Upper lobe of left lung (tissue), 6 donors: Measurements from ENCODE around the gene RIPOR2. TPM values are rescaled to one million over a fixed set of nuclear protein-coding genes. Genes with fewer than 3 reads are reported as not detected.

Experiments
- ATAC-seq, 2 donors: fragments of 200-7000 bp; cut with Tn5 transposase; one replicate each; pipeline ENCODE4 v1.9.1; 2022; ENCODE audit warnings: mild to moderate bottlenecking in 2 of 2, moderate library complexity in 2 of 2; ENCODE audit not compliant: low FRiP score in 2 of 2
- DNase-seq, 2 donors: peaks; one replicate each; pipeline ENCODE4 v3.0.0-alpha.2; 2019 to 2020
- H3K27ac ChIP-seq, 4 donors: fragments of 200-600 bp; sonication (generic); one replicate each; pipeline ENCODE4 v1.5.1; 2016 to 2019
- H3K27me3 ChIP-seq, 4 donors: fragments of 200-600 bp; sonication (generic); one replicate each; pipeline ENCODE4 v1.5.1; 2017 to 2019
- H3K36me3 ChIP-seq, 4 donors: fragments of 200-600 bp; sonication (generic); one replicate each; pipeline ENCODE4 v1.5.1; 2016 to 2019
- H3K4me1 ChIP-seq, 4 donors: fragments of 200-600 bp; sonication (generic); one replicate each; pipeline ENCODE4 v1.5.1; 2018 to 2019
- H3K4me3 ChIP-seq, 4 donors: fragments of 200-600 bp; sonication (generic); one replicate each; pipeline ENCODE4 v1.5.1; 2017 to 2019; ENCODE audit warnings: mild to moderate bottlenecking in 2 of 4, moderate library complexity in 1 of 4
- H3K9me3 ChIP-seq, 4 donors: fragments of 200-600 bp; sonication (generic); one replicate each; pipeline ENCODE4 v1.5.1; 2018 to 2019
- EP300 ChIP-seq, 4 donors: sonication (generic); formaldehyde crosslinking; IDR thresholded peaks; one replicate each; pipeline ENCODE4 v1.5.1; 2017; ENCODE audit warnings: antibody characterized with exemption in 4 of 4, control low read depth in 2 of 4
- POLR2A ChIP-seq, 4 donors: fragments of 450-650 bp; IDR thresholded peaks; one replicate each; pipeline ENCODE4 v1.5.1; 2016 to 2017; ENCODE audit warnings: antibody characterized with exemption in 4 of 4, mild to moderate bottlenecking in 2 of 4
- POLR2AphosphoS5 ChIP-seq, 2 donors: sonication (generic); formaldehyde crosslinking; IDR thresholded peaks; one replicate each; pipeline ENCODE4 v1.5.1; 2017; ENCODE audit warnings: antibody characterized with exemption in 2 of 2
- WGBS, 2 donors: methylation state at CpG; one replicate each; pipeline ENCODE4 v1.1.5; 2017 to 2018; 5-methylcytosine and 5-hydroxymethylcytosine counted together
- total RNA-seq, 6 donors: library from RNA; depleted of rRNA in 4 of 6; stranded (reverse); fragments of >200 nt in 4 of 6; gene quantifications; one replicate each; pipeline versions ENCODE4 v1.1.0 to v1.2.1, GENCODE V29; 2016 to 2021
- TF ChIP-seq, protein P1 (sequence below), 6 experiments: fragments of 450-650 bp in 4 of 6; fragments of 200-600 bp in 2 of 6; sonication (generic) in 2 of 6; IDR thresholded peaks; one replicate each; pipeline ENCODE4 v1.5.1; 2016 to 2019; ENCODE audit warnings: antibody characterized with exemption in 6 of 6
- donor health status: DM: no; HTN: no; CAD: no; lungs with moderate emphysema.
- donor health status: DM: no; HTN: yes; CAD: no; lungs with severe emphysema.

The RIPOR2 gene, protein sequence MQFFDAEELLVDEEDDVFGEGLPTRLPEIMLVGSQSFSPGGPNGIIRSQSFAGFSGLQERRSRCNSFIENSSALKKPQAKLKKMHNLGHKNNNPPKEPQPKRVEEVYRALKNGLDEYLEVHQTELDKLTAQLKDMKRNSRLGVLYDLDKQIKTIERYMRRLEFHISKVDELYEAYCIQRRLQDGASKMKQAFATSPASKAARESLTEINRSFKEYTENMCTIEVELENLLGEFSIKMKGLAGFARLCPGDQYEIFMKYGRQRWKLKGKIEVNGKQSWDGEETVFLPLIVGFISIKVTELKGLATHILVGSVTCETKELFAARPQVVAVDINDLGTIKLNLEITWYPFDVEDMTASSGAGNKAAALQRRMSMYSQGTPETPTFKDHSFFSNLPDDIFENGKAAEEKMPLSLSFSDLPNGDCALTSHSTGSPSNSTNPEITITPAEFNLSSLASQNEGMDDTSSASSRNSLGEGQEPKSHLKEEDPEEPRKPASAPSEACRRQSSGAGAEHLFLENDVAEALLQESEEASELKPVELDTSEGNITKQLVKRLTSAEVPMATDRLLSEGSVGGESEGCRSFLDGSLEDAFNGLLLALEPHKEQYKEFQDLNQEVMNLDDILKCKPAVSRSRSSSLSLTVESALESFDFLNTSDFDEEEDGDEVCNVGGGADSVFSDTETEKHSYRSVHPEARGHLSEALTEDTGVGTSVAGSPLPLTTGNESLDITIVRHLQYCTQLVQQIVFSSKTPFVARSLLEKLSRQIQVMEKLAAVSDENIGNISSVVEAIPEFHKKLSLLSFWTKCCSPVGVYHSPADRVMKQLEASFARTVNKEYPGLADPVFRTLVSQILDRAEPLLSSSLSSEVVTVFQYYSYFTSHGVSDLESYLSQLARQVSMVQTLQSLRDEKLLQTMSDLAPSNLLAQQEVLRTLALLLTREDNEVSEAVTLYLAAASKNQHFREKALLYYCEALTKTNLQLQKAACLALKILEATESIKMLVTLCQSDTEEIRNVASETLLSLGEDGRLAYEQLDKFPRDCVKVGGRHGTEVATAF
- 10 to 100 TPM; 25.3 to 67.1 (median 48.3) TPM for total RNA-seq

DNA sequence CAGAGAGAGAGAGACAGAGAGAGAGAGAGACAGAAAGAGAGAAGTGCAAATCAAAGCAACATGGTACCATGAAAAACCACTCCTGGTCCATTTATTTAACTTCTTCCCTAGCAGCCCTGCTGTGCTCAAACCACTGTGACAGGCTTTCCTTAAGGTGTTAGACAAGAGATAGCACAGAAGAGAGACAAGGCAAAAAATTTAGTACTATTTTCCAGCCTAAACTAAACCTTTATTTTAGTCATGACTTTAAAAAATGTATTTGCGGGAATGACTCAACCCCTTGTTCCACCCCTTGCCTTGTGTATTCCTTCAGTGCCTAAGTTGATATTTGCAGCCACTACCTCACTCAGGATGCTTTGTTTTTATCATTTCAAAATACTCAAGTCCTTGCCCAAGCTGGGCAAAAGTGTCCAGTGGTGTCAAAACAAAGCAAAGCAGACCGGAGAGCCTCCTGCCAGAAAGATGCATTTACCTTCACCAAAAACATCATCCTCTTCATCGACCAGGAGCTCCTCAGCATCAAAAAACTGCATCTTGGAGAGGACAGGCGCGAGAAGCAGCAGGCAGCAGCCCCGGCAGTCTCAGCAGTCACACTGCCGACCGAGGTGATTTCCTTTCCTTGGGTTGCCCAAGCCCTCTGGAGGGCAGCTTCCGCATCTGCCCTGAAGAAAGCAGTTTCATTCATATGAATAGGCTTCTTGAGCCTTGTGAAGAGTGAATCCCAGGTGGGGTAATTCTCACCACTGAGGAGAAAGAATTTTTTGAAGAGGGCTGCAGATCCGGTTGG is at the start of gene RIPOR2:
Gene RIPOR2, minus strand, starts transcription at position 595 of the 787 bp plus-strand sequence. Its CDS starts 62 bp downstream, at position 533.
- peak; percentile 76 to 81 for ATAC-seq
- WGBS, 2 donors = 25 to 35% methylated on average over 5 to 10 of the region's 10 CpGs
- Histone ChIP-seq H3K27ac (peak within 1 kb of the TSS; percentile 67 to 76 (median 72)), H3K9me3 (no peaks in the 10 kb centered on the region), H3K27me3 (no peaks in the 10 kb centered on the region), H3K4me1 (peaks cover 5 to 17% (median 10%) of the 10 kb centered on the region in 4 donors), H3K36me3 (no peaks in the 10 kb centered on the region), H3K4me3 (peak within 1 kb of the TSS in 3 of 4 donors; percentile 13 to 40 (median 29))
- DNase-seq = peak; percentile 46 to 84
- TF ChIP-seq POLR2A (IDR thresholded peaks at IDR 0.05) (peak in 1 of 4 donors; percentile 57), POLR2AphosphoS5 (IDR thresholded peaks at IDR 0.05) (peak; percentile 29 to 66), EP300 (IDR thresholded peaks at IDR 0.05) (no peak)
- TF ChIP-seq, protein P1, sequence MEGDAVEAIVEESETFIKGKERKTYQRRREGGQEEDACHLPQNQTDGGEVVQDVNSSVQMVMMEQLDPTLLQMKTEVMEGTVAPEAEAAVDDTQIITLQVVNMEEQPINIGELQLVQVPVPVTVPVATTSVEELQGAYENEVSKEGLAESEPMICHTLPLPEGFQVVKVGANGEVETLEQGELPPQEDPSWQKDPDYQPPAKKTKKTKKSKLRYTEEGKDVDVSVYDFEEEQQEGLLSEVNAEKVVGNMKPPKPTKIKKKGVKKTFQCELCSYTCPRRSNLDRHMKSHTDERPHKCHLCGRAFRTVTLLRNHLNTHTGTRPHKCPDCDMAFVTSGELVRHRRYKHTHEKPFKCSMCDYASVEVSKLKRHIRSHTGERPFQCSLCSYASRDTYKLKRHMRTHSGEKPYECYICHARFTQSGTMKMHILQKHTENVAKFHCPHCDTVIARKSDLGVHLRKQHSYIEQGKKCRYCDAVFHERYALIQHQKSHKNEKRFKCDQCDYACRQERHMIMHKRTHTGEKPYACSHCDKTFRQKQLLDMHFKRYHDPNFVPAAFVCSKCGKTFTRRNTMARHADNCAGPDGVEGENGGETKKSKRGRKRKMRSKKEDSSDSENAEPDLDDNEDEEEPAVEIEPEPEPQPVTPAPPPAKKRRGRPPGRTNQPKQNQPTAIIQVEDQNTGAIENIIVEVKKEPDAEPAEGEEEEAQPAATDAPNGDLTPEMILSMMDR (IDR thresholded peaks at IDR 0.05) = peak in 2 of 6 experiments; percentile 11 to 29

DNA sequence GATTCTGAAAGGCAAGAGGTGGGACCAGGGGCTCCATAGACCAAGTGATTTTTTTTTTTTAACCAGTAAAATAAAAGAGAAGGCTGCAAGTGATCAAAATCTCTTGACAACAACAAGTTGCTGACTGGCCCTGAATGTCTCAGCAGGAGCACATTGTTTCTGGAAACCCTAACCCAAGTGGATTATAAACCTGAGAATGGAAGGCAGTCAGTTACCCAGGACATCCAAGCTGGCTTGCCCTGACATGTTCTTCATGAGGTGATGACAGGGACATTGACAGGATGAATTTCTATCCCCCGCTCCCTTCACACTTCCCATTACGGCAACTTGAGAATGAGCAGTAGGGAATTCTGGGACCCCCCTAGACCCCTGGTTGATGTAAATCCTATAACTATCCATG is 49.6 kb upstream of the RIPOR2 start:
- peaks cover 0 to 9% (median 2%) of the 10 kb centered on the region in 4 donors for H3K4me1 ChIP-seq
- no peak overlapping the region for H3K4me3 ChIP-seq
- TF ChIP-seq POLR2AphosphoS5 (IDR thresholded peaks at IDR 0.05) = no peak
- TF ChIP-seq EP300 (IDR thresholded peaks at IDR 0.05) = no peak
- TF ChIP-seq POLR2A (IDR thresholded peaks at IDR 0.05) = no peak
- TF ChIP-seq, protein P1 (IDR thresholded peaks at IDR 0.05) = no peak
- DNase-seq (no peak), ATAC-seq (no peak)
- H3K27me3 ChIP-seq = no peaks in the 10 kb centered on the region
- 91 to 94% methylated on average over 2 of the region's 2 CpGs for WGBS, 2 donors
- H3K36me3 ChIP-seq = no peaks in the 10 kb centered on the region
- H3K27ac ChIP-seq = no peak overlapping the region
- H3K9me3 ChIP-seq = no peaks in the 10 kb centered on the region

DNA sequence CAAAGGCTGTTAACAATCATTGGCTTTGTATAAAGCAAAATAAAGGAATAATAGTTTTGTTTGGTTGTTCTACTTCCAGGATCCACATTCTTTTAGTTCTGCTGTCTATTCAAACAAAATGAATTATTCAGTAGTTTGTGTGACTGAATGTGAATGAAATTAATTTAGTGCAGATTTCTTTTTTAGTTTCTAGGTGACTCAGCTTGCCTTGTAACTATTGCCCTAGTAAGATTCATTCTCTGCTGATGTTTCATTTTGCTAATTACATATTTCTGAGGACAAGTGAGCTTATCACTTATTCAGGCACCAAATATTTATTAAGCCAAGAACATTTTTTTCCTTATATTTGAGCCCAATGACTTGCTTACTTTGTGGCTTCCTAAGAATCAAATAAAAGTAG is 46.5 kb upstream of the RIPOR2 start:
- Histone ChIP-seq H3K4me1 (peaks cover 0 to 9% (median 2%) of the 10 kb centered on the region in 4 donors), H3K27ac (peak overlapping the region in 1 of 4 donors; percentile 44), H3K4me3 (no peak overlapping the region), H3K27me3 (no peaks in the 10 kb centered on the region), H3K36me3 (no peaks in the 10 kb centered on the region), H3K9me3 (no peaks in the 10 kb centered on the region)
- DNase-seq (no peak), ATAC-seq (no peak)
- TF ChIP-seq POLR2A (IDR thresholded peaks at IDR 0.05) (no peak), POLR2AphosphoS5 (IDR thresholded peaks at IDR 0.05) (no peak), EP300 (IDR thresholded peaks at IDR 0.05) (no peak)
- TF ChIP-seq, protein P1 (IDR thresholded peaks at IDR 0.05) = no peak

DNA sequence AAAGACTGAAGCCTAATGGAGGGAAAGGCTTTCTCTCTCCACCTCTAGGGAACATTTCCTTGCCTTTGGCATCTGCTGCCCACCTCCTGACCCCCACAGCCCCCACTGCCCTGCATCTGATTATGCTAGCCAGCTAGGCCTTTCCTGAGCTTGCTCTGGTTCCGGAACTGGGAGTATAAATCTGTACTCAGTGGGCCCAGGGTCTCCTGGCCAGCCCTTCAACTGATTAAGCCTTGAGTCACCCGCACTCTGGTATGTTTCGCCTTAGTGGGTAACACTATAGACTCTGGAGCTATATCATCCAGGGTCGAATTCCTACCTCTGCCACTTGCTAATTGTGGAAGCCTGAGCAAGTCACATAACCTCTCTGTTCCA is 45.6 kb upstream of the RIPOR2 start:
- TF ChIP-seq, protein P1 (IDR thresholded peaks at IDR 0.05) = no peak
- TF ChIP-seq POLR2AphosphoS5 (IDR thresholded peaks at IDR 0.05) (no peak), EP300 (IDR thresholded peaks at IDR 0.05) (no peak), POLR2A (IDR thresholded peaks at IDR 0.05) (no peak)
- no peaks in the 10 kb centered on the region for H3K36me3 ChIP-seq
- H3K4me3 ChIP-seq = no peak overlapping the region
- H3K27ac ChIP-seq = peak overlapping the region; percentile 26 to 52 (median 47)
- DNase-seq (no peak), ATAC-seq (peak in 1 of 2 donors; percentile 11)
- WGBS, 2 donors = 77 to 81% methylated on average over 4 of the region's 4 CpGs
- H3K9me3 ChIP-seq = no peaks in the 10 kb centered on the region
- H3K27me3 ChIP-seq = no peaks in the 10 kb centered on the region
- peaks cover 0 to 9% (median 2%) of the 10 kb centered on the region in 4 donors for H3K4me1 ChIP-seq
